Measurements from ENCODE around the gene HAVCR1. TPM values are rescaled to one million over a fixed set of nuclear protein-coding genes. Genes with fewer than 3 reads are reported as not detected.

The HAVCR1 gene
- total RNA-seq (under 1 TPM in 3 of 10 donors, not detected in 7; 0.15 to 0.36 (median 0.19) TPM), polyA plus RNA-seq (not detected)
- long read RNA-seq, donor 1, result 0 reads
- long read RNA-seq, donor 2, result 0 reads
- long read RNA-seq, donor 3, result 0 reads

GRCh38 chr5:157059093-157059539 is at the start of gene HAVCR1:
HAVCR1 (minus strand) TSS chr5:157059116; CDS start chr5:157057943, 1,173 bp downstream.
- Histone ChIP-seq H3K9me3 (no peaks in the 10 kb centered on the region), H3K27ac (no peak within 1 kb of the TSS), H3K4me1 (no peaks in the 10 kb centered on the region), H3K27me3 (no peaks in the 10 kb centered on the region), H3K36me3 (no peaks in the 10 kb centered on the region), H3K4me3 (no peak within 1 kb of the TSS)
- DNase-seq (no peak), ATAC-seq (no peak)
- TF ChIP-seq, protein P1, sequence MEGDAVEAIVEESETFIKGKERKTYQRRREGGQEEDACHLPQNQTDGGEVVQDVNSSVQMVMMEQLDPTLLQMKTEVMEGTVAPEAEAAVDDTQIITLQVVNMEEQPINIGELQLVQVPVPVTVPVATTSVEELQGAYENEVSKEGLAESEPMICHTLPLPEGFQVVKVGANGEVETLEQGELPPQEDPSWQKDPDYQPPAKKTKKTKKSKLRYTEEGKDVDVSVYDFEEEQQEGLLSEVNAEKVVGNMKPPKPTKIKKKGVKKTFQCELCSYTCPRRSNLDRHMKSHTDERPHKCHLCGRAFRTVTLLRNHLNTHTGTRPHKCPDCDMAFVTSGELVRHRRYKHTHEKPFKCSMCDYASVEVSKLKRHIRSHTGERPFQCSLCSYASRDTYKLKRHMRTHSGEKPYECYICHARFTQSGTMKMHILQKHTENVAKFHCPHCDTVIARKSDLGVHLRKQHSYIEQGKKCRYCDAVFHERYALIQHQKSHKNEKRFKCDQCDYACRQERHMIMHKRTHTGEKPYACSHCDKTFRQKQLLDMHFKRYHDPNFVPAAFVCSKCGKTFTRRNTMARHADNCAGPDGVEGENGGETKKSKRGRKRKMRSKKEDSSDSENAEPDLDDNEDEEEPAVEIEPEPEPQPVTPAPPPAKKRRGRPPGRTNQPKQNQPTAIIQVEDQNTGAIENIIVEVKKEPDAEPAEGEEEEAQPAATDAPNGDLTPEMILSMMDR (IDR thresholded peaks at IDR 0.05), result no peak
- intact Hi-C loops (cut with DNase I), result no loop called here
- WGBS, 2 donors, result 66 to 89% methylated on average over 9 of the region's 9 CpGs

DNA sequence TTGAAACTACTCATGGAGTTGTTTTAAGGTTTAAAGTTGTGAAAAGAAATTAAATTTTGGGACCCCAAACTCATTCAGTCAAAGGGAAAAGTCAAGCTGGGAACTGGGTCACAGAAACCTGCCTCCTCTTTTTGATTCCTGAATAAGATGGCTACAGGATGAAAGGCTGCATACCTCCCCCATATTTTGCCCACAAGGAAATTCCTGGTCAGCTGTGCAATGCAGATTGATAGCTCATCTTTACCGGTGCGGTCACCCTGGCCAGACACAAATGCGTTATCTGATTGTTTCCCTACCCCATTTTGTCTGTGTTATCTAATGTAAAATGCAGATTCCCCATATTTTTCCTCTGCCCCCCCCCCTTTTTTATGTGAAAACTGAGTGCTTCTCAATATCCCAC is 48.6 kb upstream of the HAVCR1 start:
- intact Hi-C loops (cut with DNase I), result no loop called here
- Histone ChIP-seq H3K4me3 (peak overlapping the region in 2 of 10 donors; percentile 11 to 48), H3K9me3 (no peaks in the 10 kb centered on the region), H3K27me3 (no peaks in the 10 kb centered on the region), H3K36me3 (peaks cover 0 to 21% (median 0%) of the 10 kb centered on the region in 9 donors), H3K4me1 (peaks cover 0 to 36% (median 0%) of the 10 kb centered on the region in 9 donors), H3K27ac (peak overlapping the region in 3 of 10 donors; percentile 15 to 92 (median 37))
- DNase-seq (no peak), ATAC-seq (no peak)
- TF ChIP-seq, protein P1 (IDR thresholded peaks at IDR 0.05), result no peak
- 39 to 74% methylated on average over 3 of the region's 3 CpGs for WGBS, 2 donors

DNA sequence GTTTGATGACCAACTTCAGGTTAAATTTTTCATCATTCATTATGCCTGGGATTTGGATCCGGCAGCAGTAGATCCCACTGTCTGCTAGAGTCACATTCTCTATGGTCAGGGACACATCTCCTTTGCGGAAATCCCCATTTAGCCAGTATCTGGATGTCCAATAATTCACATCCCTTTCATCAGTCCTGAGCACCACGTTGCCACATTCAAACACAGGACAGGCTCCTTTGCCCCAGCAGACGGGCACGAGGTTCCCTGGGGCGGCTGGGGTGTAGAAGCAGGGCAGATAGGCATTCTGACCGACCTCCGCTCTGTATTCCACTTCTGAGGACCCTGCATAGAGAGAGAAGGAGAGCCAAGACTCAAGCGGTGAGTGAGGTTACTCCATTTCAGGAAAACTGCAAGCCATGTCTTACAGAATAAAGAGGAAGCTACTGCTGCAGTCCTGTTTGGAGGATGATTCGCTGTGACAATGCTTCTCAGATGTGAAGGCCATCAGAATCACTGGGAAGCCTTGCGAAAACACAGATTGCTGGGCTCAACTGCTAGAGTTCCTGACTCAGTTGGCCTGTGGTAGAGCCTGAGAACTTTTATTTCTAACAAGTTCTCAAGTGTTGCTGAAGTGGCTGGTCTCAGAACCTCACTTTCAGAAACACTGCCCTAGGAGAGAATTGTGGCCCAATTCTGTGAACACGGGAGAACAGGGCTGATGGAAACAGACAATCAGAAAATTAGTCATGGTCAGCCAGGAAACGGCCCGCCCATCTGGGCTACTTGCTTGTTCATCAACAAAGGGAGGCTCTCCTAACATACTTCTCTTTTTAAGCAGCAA is 47.9 kb upstream of the HAVCR1 start:
- ATAC-seq, result peak in 2 of 8 donors; percentile 52 to 66
- DNase-seq, result peak; percentile 20 to 25
- Histone ChIP-seq H3K4me3 (peak overlapping the region in 4 of 10 donors; percentile 5 to 48 (median 16)), H3K9me3 (no peaks in the 10 kb centered on the region), H3K27ac (peak overlapping the region in 5 of 10 donors; percentile 15 to 92 (median 37)), H3K27me3 (no peaks in the 10 kb centered on the region), H3K4me1 (peaks cover 0 to 36% (median 0%) of the 10 kb centered on the region in 9 donors), H3K36me3 (peaks cover 0 to 25% (median 0%) of the 10 kb centered on the region in 9 donors)
- TF ChIP-seq, protein P1 (IDR thresholded peaks at IDR 0.05), result no peak
- intact Hi-C loops (cut with DNase I), result no loop called here
- 82 to 85% methylated on average over 14 of the region's 14 CpGs for WGBS, 2 donors

GRCh38 chr5:157100140-157100679 is 41.3 kb upstream of the HAVCR1 start:
- H3K36me3 ChIP-seq, result peaks cover 0 to 32% (median 0%) of the 10 kb centered on the region in 9 donors
- ATAC-seq (peak in 2 of 8 donors; percentile 19 to 92), DNase-seq (no peak)
- TF ChIP-seq, protein P1 (IDR thresholded peaks at IDR 0.05), result no peak
- no peak overlapping the region for H3K4me3 ChIP-seq
- H3K27ac ChIP-seq, result peak overlapping the region in 1 of 10 donors; percentile 31
- intact Hi-C loops (cut with DNase I), result no loop called here
- H3K9me3 ChIP-seq, result no peaks in the 10 kb centered on the region
- no peaks in the 10 kb centered on the region for H3K27me3 ChIP-seq
- peaks cover 0 to 22% (median 0%) of the 10 kb centered on the region in 9 donors for H3K4me1 ChIP-seq
- WGBS, 2 donors, result 60 to 86% methylated on average over 2 of the region's 2 CpGs
